Activated CD4-positive, alpha-beta T cell treated with anti-CD3 and anti-CD28 coated beads for 48 hours (primary cell): ENCODE measurements around the gene COL16A1.
A peak's percentile ranks its signal among the peaks of the same experiment; 100 is the strongest.

Experiments used
- DNase-seq: peaks from one replicate; pipeline ENCODE4 v3.0.0-alpha.2; 2020

COL16A1 gene

DNA sequence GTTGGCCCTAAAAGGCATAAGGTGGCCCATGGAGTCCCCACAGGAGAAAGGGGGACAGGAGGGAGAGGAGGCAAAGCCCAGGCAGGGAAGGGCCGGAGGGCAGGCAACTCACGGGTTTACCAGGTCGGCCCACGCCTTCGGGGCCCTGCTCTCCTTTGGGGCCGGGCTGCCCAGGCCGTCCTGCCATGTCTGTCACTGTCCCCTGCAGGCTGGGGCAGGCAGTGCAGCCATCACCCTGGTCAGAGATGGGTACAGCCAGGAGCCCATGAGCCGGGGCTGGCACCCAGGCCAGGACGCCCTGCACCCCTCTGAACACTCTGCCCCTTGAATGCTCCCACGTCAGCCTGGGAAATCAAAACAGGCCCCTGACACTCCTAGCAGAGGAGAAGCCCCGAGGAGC is 19.8 kb downstream of the COL16A1 start:
- peak; percentile 34 for DNase-seq

DNA sequence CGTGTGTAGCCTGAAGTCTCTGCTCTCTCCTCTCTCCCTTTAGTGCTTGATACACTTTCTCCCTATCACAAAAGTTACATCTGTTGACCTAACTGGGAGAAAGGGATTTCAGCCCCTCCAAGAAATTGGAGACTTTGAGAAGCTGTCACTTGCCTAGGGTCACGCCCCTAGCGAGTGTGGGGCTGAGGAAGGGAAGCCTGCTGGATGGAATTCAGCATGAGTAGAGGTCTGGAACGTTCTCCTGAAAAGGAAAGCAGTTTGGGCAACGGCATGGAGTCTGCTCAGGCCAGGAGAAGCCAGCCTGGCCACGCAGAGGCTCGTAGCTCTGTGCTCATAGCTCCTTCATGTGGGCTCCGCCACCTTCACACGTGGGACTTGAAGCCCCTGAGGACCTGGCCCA is 22.4 kb downstream of the COL16A1 start:
- no peak for DNase-seq

DNA sequence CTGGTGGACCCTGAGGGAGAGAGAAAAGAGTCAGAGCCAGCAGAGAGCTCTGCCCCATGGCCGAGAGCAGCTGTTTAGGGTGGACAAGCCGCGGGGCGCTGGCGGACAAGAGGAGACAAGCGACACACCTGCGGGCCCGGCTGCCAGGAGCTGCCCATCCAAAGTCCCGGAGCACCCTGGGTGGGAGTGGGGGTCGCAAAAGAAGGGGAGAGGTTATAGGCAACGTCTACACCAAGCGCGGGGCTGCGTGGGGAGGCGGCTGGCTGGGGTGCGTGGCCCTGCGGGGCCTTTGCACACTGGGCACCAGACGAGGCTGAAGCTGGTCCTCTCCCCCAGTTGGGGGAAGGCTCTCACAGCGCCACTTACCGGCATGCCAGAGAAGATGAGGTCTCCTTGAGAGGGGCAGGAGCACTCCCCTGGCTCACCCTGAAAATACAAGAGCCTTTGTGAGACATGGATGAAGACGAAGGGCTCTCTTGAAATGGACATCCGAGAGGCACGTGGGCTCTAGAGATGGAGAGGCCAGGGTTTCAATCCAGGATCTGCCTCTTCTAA is 24.1 kb downstream of the COL16A1 start:
- no peak for DNase-seq

DNA sequence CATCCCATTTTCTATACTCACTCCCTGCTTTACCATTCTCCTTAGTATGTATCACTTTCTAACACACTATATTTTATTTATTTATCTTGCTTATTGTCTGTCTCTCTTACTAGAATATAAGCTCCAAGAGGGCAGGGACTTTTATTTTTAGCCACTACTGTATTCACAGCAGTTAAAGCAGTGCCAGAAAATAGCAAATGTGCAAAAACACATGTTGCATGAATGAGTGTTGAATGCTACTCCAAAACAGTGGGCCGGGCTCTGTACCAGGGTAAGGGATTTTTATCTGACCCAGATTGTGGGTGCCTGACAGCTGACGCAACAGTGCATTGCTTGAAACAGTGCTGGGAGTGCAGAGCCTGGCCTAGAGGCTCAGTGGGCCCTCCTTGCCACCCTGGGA is 24.7 kb downstream of the COL16A1 start:
- DNase-seq: no peak

DNA sequence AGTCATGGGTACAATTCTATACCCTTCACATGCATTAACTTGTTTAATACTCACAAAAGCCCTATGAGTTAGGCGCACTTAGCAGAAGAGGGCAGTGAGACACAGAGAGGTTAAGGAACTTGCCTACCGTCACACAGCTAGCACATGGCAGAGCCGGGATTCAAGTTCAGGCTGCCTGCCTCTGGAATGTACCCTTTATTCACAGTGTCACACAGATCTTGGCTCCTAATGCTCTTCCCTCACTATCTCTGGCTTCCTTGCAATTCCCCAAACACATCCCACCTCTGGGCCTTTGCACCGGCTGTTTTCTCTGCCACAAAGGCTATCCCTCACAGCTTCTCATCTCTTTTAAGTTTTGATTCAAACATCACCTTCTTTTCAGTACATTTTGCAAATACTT is 25.1 kb downstream of the COL16A1 start:
- no peak for DNase-seq

DNA sequence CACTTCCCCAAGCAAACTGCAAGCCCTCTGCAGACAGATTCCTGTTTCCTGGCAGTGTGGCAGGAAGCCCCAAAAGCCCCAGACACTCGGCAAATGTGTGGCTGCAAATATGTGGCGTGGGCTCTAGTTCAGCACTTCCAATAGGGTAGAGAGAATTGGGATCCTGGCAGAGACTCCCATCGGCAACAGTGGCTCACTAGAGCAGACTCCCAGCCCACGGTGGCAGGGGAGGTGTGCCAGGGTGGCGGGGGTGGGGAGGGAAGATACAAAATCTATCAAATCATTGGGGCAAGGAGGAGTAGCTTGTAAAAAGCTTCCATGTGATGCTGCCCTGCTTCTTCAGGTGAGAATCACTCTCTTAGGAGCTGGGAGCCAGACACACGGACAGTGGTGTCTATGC is 25.9 kb downstream of the COL16A1 start:
- no peak for DNase-seq

DNA sequence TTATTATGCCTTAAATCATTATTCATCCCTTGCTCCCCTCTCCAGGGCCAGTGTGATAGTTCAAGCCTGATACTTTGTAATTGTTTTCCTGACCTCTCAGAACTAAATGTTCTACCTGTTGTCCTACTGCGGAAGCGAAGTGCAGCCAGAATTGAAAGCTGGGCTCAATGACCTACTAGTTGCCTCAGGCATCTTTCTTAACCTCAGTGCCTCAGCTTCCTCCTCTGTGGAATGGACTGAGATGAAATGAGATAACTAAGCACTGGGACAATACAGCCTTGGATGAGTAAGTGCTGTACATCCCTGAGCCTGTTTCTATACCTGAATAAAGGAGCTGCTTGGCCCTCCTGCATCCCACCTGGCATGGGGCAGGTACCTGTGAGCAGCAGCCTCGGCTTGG is 26.4 kb downstream of the COL16A1 start:
- DNase-seq: no peak

DNA sequence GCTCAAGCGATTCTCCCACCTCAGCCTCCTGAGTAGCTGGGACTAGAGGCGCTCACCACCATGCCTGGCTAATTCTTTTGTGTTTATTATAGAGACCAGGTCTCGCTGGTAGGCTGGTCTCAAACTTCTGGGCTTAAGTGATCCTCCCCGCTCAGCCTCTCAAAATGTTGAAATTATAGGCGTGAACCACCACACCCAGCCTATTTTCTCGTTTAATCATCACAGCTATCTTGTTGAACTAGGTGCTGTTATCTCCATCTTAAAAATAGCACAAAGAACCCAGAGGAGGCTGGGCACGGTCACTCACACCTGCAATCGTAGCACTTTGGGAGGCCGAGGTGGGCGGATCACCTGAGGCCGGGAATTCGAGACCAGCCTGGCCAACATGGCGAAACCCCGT is 28.1 kb downstream of the COL16A1 start:
- no peak for DNase-seq

DNA sequence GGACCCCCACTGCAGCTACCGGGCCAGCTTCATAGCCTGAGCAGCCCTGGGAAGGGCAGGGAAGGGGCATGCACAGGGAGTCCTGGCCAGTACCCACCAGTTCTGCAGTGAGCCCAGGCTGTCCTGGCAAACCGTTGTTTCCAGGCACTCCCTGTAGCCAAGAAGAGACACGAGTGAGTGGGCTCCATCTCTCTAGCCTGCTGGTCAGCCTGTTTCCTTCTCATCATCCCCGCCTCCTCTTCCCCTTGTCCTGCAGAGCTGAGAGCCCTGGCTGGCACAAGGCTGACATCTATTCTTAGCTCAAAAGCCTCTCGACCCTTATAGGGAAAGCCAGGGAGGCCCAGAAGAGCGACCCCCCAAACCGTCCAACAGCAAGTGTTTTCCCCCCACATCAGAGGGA is 28.7 kb downstream of the COL16A1 start:
- no peak for DNase-seq

DNA sequence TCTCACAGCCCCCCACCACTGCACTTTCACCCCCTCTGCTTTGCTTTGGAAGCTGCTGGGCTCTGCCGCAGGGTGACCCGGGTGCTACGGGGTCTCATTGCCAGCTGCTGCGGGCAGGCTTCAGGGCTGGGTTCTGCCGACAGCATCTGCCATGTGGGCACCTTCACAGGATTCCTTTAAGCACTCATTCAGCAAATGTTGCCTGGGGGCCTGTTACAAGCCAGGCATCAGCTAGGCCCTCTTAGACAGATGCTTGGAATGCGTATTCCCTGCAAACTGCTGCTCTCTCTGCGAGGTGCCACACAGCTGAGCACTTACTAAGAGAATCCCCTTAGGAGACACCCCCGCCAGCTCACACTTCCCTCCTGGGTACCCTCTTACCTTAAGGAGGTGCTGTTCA is 29.2 kb downstream of the COL16A1 start:
- DNase-seq: no peak

DNA sequence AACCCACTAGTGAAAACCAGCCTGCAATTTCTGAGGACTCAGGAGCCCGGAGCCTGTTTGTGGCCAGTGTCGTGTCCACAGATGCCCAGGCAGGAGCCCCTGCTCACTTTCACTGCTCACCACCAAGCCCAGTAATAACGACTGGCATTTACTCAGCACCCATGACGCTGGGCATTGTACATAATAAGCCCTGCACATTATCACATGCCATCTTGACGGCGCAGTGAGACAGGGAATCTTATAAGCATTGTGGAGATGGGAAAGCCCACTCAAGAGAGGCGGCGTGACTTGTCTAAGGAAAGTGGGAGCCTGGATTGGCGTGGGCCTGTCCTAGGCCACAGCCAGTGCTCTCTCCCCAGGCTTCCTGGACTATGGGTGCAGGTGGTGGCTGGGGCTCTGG is 30.4 kb downstream of the COL16A1 start:
- DNase-seq: no peak

DNA sequence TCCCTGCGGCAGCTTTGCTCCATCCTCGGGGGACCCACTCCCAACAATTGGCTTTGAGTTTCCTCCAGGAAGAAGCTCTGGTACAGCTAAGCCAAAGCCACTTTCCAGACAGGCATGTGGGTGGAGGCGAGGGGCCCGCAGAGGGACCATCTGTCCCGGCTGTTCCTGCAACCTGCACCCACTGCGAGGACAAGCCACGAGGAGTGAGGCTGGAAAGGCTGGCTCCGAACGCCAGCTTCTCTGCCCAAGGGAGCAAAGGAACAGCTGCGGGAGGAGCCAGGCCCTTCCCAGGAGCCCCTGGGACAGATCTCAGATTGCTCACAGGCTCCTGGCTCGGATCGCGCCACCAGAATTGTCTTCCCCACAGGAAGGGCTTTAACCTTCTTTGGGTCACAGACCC is 30.8 kb downstream of the COL16A1 start:
- DNase-seq: no peak

DNA sequence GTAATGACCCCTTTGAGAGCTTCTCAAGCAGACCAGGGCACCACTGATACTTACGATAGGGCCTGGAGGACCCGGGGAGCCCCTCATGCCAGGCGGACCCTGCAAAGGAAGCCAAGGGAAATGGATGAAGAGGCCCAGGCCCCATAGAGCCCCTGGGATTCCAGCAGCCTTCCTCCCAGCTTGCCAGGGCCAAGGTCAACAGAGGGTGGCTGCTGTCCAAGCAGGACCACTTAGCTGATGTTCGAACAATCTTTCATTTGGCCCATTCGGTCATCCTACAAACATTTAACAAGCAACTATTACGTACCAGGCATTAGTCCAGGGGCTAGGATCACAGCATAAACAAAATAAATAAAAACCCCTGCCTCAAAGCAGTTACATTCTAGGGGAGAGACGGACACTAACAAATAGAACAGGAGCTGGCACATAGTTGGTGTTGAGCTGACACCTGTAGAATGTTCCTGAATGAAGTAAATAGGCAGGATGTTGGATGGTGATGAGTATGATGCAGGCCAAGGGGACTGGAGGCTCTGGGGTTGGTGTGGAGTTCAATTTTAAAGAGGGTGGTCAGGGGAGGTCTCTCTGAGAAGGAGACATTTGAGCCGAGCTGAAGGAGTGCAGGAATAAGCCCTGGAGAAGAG is 32.1 kb downstream of the COL16A1 start:
- no peak for DNase-seq

DNA sequence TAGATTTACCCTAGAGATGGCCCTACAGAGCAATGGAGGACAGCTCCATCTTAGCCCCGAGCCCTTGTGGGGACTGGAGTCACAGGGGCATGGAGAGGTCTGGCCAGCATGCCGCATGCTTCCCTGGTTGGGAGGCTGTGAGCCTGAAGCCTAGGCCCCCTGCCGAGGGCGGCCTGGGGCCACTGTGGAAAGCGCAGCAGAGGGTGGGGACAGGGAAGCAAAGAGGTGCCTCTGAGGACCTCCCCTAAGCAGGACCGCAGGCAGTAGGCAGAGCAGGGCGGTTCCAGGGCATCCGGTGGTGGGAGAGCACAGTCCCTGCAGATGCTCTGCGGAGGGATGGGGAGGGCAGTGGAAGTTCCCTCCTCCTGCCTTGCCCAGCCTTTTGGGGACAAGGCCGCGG is 32.7 kb downstream of the COL16A1 start:
- DNase-seq: no peak

DNA sequence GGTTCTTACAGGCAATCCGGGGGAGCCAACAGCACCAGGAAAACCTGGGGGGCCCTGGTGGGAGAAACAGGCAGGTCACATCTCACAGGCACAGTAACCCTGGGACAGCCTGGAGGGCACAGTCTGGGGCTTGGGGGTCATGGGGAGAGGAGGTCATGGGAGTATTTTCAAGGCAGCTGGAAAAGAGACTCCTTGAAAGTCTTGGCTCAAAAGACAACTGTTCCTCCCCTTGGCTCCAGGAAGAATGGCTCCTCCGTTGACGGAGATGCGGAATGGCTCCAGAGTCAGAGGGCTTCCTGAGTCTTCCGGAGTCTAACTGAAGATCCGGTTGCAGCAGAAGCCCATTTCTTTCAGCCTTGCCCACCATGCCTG is 33.2 kb downstream of the COL16A1 start:
- DNase-seq: no peak

DNA sequence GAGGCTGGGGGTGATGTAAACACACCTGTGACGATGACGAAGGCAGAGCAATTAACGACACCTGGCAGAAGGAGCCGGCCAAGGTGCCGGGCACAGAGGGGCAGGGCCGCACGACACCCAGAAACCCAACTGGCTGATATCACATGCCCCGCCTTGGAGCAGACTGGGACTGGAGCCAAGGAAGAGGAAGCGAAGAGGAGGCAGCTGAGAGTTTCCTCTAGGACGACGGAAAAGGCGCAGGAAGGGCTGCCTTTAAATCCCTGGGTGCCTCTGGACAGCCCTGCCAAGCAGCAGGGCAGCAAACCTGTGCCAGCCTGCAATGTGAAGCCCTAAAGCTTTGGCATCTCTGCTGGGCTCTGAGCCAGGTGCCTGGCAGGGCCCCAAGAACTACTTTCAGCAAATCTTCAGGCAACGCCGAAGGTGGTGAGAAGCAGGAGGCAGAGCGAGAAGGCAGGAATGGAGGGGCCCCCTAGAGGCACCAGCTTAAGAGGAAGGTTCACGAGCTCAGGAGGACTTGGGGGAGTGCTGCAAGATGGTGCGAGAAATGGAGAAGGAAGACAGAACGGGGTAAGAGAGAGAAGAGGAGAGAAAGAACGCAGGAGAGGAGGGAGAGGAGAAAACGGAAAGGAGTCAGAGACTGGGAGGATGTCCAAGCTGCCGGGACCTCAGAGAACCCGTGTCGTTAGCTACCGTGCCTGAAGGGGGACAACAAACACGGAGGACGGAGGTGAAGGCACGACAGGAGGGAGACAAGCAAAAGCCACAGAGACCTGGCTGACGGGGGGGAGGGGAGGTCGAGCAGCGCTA is 33.8 kb downstream of the COL16A1 start:
- DNase-seq: peak; percentile 29

DNA sequence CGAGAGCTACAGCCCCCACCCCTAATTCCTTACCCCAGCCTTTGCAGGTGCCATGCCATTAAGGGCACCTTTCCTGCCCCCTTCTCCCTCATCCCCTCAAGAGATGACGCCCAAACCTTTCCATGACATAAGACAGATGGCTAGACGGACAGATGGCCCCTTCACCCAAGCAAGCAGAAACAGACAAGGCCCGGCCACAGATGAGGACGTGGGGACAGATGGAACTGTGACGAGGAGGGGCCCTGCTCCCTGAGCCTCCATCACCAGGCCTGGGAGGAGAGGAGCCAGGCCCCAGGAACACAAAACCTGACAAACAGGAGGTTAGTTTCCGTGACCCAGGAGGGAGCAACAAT is 34.4 kb downstream of the COL16A1 start:
- DNase-seq: no peak

DNA sequence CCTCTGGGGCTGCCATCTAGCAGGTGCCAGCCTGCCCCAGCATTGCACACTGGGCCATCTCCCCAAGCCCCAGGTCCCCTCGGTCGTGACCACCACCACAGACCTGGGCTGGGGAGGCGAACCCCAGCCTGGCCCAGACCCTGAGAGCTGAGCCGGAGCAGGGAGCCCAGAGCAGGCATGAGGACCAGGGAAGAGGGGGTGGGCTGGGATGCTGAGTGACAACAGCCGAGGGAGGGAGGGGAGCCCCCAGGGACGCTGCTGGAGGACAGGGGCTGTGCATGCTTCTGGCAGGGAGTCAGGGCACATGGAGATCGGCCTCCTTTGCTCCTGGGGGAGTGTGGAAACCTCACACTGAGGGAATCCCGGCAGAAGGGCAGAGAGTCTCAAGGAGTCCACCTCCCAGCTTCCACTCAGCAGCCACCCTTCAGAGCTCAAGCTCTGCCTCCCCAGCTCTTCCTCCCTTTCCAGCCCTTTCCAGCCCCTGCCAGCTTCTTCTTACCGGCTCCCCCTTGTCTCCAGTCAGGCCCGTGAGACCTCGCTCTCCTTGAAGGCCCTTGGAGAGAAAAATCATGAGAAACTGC is 35.4 kb downstream of the COL16A1 start:
- no peak for DNase-seq

DNA sequence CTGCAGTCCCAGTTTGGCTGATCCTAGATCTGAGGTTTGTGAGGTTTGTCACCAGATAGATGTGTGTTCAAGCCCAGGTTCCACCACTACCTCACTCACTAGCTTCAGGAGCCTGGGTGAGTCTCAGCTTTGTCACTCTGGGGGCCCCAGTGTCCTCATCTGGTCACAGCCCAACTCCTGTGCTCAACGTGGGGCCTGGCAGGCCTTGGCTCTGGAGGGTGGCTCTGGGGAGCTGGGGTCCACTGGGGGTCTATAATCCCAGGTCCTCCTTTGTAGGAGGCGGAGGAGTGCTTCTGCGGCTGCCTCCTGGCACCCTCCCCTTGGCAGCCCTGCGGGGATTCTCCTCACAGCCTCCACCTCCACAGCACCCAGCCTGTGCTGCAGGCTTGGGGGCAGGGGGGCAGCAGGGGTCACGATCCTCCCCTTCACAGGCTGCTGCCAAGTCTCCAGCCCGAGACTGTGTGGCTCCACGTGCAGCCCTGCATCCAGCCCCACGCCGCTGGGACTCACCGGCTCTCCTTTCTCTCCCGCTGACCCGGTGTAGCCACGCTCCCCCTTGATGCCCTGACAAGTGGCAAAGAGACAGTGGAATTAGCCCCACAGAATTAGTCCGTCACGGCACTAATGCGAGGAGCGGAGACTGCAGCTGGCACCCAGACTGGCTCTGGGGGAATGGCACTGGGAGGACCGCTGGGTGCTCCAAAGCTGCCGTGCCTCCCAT is 36.6 kb downstream of the COL16A1 start:
- DNase-seq: no peak

DNA sequence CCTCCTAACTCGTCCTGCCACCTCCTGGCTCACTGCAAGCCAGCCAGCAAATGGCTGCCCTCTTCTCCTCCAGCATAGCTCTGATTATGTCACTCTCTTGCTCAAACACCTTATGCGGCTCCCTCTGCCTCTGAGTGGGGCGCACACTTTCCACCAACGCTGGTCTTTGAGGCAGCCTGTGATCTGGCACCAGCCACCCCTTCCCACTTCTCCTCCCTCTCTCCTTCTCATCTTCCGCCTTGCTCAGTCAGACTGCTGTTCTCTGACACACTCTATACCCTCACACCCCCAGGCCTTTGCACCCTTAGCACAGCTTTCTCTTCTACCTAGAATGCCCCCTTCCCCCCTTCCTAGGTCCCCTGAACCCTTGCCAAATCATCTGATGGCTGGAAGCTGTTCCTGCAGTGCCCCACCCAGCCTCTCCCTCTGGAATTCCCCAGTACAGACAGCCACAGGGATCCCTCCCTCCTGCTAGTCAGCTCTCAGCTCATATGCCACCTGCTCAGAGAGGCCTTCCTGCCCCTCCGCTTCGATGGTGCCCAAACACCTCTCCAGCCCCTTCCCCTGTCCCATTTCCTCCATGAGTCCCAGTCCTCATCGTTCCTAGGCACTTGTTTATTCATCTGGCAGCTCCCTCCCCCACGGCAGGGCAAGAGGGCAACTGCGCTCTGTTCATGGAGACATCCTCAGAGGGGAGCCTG is 37.4 kb downstream of the COL16A1 start:
- DNase-seq: no peak

DNA sequence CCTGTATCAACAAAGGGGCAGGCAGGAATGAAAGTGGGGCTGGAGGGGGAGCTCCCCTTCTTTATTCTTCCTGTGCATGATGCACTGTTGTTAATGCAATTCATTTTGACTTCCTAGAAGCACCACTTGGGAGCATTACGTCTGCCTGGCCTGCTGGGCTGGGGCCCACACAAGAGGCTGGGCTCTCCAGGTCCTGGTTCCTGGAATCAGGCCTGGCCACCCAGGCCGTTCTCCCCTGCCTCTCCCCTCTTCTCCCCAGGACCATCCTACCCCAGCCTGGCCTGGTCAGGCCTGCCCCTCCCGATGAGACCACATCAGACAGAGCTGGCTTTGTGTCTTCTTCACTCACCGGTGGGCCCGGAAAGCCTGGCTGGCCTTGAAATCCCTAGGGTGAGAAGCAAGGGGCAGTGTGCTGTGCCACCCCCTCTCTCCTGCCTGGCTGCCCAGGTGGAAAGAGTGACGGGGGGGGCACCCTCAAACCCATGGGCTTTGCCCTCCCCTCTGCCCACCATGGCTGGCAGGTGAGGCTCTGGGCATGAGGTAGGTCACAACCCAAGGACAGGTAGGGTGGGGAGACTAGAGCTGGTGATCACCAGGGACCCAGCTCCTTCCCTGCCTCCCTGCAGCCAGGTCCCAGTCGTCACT is 38.5 kb downstream of the COL16A1 start:
- no peak for DNase-seq

DNA sequence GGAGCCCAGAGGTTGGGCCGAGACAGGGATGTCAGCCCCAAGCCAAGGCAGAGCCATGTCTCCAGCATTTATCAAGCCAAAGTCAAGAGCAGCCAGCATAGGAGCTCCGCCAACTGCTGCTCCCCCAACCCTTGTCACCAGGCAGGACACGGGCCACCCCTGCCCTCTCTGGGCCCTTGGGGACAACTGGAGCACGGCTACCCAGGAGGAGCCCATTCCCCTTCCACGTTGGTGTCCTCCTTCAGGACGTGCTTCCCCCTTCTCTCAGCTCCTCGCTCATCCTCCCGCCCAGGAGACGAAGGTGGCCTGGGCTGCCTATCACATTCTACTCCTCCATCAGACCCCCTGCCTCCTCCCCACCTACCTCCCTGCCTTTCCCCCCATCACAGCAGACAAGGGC is 39.3 kb downstream of the COL16A1 start:
- no peak for DNase-seq
